Stimulated activated memory B cell treated with anti-CD40 and anti-IgM and Interleukin-4, amounts not matched to agents 10 μg/mL and 1 μg/mL and 100 μg/mL, for 72 hours (primary cell): ENCODE data around the gene PXN.
"Not testable (repeated sequence)": the region's sequence is repeated elsewhere in the genome, so short reads cannot be mapped to it uniquely, and the experiment has no call there.

Source experiments
- ATAC-seq: fragments of 150-1000 bp; cut with Tn5 transposase; 2 replicates; pipeline ENCODE4 v1.10.0; 2021
- H3K27ac Mint-ChIP-seq: one replicate; pipeline ENCODE4 v1.8.0; 2022; ENCODE audit warnings: mild to moderate bottlenecking, mixed read lengths
- H3K27me3 Mint-ChIP-seq: one replicate; pipeline ENCODE4 v1.8.0; 2022; ENCODE audit warnings: mixed read lengths
- H3K36me3 Mint-ChIP-seq: one replicate; pipeline ENCODE4 v1.8.0; 2022; ENCODE audit warnings: mixed read lengths
- H3K4me1 Mint-ChIP-seq: one replicate; pipeline ENCODE4 v1.8.0; 2022; ENCODE audit warnings: mixed read lengths
- H3K4me3 Mint-ChIP-seq: one replicate; pipeline ENCODE4 v1.8.0; 2022; ENCODE audit warnings: mild to moderate bottlenecking, moderate library complexity, mixed read lengths
- H3K9me3 Mint-ChIP-seq: one replicate; pipeline ENCODE4 v1.8.0; 2022; ENCODE audit warnings: mixed read lengths

PXN gene

DNA sequence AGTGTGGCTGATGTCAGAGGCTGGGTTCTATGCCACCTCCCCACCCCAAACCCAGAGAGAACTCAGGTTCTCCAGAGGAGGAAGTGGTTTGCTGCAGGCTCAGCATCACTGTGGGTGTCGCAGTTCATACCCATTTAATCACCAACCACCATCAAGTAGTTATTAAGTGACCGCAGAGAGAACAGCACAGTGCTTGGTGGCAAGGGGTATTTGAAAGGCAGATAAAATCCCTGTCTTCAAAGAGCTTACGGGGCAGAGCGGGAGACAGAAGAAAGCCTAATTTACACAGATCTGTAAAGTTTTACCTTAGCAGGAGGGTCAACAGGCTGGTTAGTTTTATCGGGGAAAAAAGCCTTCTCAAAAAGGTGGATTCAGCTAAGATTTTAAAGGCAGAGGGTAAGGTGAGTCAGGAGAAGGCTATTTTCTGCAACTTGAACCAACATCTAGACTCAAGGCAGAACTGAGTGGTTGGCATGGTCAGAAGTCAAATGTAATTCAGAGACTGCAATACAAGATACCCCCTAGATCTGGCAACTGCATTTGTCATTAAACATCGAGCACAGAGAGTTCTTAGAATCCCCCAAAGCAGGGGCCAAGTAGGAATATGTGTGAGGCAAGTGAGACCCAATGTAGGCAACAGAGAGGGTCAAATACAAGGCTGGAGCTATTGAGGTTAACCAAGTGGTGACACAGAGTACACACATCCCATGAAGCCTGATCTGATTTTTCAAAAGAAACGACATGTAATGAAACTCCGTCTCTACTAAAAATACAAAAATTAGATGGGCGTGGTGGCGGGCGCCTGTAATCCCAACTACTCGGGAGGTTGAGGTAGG is 13.2 kb downstream of the PXN start:
- Mint-ChIP-seq H3K27me3 (peaks cover 83% of the 10 kb centered on the region), H3K4me1 (peaks cover 42% of the 10 kb centered on the region), H3K9me3 (no peaks in the 10 kb centered on the region), H3K4me3 (peak overlapping the region; percentile 2), H3K36me3 (no peaks in the 10 kb centered on the region), H3K27ac (no peak overlapping the region)
- ATAC-seq = peak; percentile 74

- ATAC-seq, H3K36me3 Mint-ChIP-seq, H3K9me3 Mint-ChIP-seq, H3K27ac Mint-ChIP-seq: not testable (repeated sequence)
- H3K4me1 Mint-ChIP-seq = peaks cover 42% of the 10 kb centered on the region
- peaks cover 79% of the 10 kb centered on the region for H3K27me3 Mint-ChIP-seq
- H3K4me3 Mint-ChIP-seq = peak overlapping the region; percentile 2
Observed at GRCh38 chr12:120251364-120252070, 14.0 kb downstream of the PXN start.

- H3K4me1 Mint-ChIP-seq = peaks cover 42% of the 10 kb centered on the region
- no peak overlapping the region for H3K27ac Mint-ChIP-seq
- H3K36me3 Mint-ChIP-seq = no peaks in the 10 kb centered on the region
- ATAC-seq = peak; percentile 92
- no peak overlapping the region for H3K4me3 Mint-ChIP-seq
- H3K27me3 Mint-ChIP-seq = peaks cover 78% of the 10 kb centered on the region
- no peaks in the 10 kb centered on the region for H3K9me3 Mint-ChIP-seq
Observed at GRCh38 chr12:120249875-120250795, 15.4 kb downstream of the PXN start.

DNA sequence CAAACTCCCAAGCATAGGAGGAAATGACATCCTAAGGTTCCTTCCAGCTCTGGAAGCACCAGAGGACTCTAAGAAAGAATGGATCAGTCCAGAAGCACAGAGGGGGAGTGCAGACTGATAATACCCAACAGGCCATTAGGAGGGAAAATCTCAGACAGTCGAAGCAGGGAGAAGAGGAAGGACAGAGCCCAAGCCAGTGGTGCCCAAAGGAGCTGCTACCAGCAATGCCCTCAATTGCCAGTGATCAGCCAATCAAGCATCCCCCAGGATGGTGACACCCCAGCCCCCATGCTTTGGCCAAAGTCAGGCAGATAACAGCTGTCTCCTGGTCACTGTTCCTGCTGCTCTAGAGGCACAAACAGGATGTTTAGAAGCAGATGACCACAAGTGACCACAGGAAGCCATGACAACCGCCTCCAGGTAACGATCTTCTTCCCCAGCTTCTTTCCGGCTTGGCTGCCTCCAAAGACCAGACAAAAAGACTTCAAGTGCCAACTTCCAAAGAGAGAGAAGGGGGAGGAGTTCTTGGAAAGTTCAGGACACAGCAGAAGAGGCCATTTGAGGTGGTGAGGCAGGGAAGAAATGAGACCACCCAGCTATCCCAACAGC is 16.2 kb downstream of the PXN start:
- ATAC-seq = no peak
- H3K9me3 Mint-ChIP-seq = no peaks in the 10 kb centered on the region
- H3K36me3 Mint-ChIP-seq = no peaks in the 10 kb centered on the region
- H3K4me3 Mint-ChIP-seq = no peak overlapping the region
- H3K27ac Mint-ChIP-seq = no peak overlapping the region
- H3K4me1 Mint-ChIP-seq = peaks cover 42% of the 10 kb centered on the region
- H3K27me3 Mint-ChIP-seq = peaks cover 78% of the 10 kb centered on the region

DNA sequence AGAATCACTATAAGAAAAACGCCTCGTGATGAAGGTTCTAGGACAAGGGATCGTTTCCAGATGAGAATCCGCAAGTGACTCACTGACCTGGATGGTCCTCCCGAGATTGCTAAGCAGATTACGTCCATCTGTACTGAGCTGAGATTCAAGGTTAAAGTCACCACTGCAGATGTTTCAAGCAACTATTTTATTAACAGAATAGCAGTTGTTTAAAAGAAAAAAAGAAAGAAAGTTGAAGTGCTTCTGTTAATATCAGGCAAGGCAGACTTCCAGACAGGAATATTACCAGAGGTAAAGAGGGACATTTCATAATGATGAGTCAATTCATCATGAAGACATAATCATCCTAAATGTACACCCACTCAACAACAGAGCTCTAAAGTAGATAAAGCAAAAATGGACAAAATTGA is 17.9 kb downstream of the PXN start:
- peaks cover 33% of the 10 kb centered on the region for H3K4me1 Mint-ChIP-seq
- peaks cover 87% of the 10 kb centered on the region for H3K27me3 Mint-ChIP-seq
- H3K9me3 Mint-ChIP-seq = no peaks in the 10 kb centered on the region
- H3K36me3 Mint-ChIP-seq = no peaks in the 10 kb centered on the region
- no peak overlapping the region for H3K27ac Mint-ChIP-seq
- ATAC-seq = no peak
- H3K4me3 Mint-ChIP-seq = no peak overlapping the region

GRCh38 chr12:120247183-120247582 is 18.3 kb downstream of the PXN start:
- no peaks in the 10 kb centered on the region for H3K36me3 Mint-ChIP-seq
- H3K4me1 Mint-ChIP-seq = peaks cover 29% of the 10 kb centered on the region
- no peak overlapping the region for H3K27ac Mint-ChIP-seq
- H3K4me3 Mint-ChIP-seq = no peak overlapping the region
- no peaks in the 10 kb centered on the region for H3K9me3 Mint-ChIP-seq
- ATAC-seq = no peak
- H3K27me3 Mint-ChIP-seq = peaks cover 86% of the 10 kb centered on the region

DNA sequence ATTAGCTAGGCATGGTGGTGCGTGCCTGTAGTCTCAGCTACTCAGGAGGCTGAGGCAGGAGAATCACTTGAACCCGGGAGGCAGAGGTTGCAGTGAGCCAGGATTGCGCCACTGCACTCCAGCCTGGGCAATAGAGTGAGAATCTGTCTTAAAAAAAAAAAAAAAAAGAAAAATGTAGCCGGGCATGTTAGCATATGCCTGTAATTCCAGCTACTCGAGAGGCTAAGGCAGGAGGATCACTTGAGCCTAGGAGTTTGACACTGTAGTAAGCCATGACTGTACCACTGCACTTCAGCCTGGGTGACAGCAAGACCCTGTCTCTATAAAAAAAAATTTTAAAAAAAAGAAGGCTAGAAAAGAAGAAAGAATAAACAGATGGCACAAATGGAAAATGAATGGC is 18.8 kb downstream of the PXN start:
- not testable (repeated sequence) for ATAC-seq, H3K4me3 Mint-ChIP-seq

GRCh38 chr12:120242971-120243699 is 22.4 kb downstream of the PXN start:
- Mint-ChIP-seq H3K27ac (no peak overlapping the region), H3K27me3 (peaks cover 81% of the 10 kb centered on the region), H3K4me1 (no peaks in the 10 kb centered on the region), H3K4me3 (no peak overlapping the region), H3K9me3 (no peaks in the 10 kb centered on the region), H3K36me3 (no peaks in the 10 kb centered on the region)
- ATAC-seq = no peak

More for the DNA sequence above, 18.8 kb downstream of the PXN start:
- Mint-ChIP-seq H3K4me1 (peaks cover 24% of the 10 kb centered on the region), H3K27me3 (peaks cover 86% of the 10 kb centered on the region)
- H3K27ac Mint-ChIP-seq, H3K36me3 Mint-ChIP-seq, H3K9me3 Mint-ChIP-seq: not testable (repeated sequence)

DNA sequence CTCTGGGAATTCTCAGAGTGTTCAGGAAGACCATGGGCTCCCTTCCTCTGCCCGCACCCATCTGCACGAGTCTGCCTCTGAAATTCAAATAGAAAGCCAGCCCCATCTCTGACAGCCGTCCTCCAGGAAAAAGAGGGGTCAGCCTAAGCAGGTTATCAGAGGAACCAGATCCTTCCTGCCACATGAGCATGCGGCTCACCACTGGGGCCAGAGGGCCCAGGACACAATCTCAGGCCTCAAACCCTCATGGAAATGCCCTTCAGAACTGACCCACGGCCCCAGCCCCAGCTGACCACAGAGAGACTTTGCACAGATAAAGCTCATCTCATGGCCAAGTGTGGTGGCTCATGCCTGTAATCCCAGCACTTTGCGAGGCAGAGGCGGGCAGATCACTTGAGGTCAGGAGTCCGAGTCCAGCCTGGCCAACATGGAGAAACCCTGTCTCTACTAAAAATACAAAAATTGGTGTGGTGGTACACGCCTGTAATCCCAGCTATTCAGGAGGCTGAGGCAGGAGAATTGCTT is 23.2 kb downstream of the PXN start:
- Mint-ChIP-seq H3K4me3 (no peak overlapping the region), H3K36me3 (no peaks in the 10 kb centered on the region), H3K27me3 (peaks cover 81% of the 10 kb centered on the region), H3K27ac (no peak overlapping the region), H3K4me1 (no peaks in the 10 kb centered on the region), H3K9me3 (no peaks in the 10 kb centered on the region)
- no peak for ATAC-seq

DNA sequence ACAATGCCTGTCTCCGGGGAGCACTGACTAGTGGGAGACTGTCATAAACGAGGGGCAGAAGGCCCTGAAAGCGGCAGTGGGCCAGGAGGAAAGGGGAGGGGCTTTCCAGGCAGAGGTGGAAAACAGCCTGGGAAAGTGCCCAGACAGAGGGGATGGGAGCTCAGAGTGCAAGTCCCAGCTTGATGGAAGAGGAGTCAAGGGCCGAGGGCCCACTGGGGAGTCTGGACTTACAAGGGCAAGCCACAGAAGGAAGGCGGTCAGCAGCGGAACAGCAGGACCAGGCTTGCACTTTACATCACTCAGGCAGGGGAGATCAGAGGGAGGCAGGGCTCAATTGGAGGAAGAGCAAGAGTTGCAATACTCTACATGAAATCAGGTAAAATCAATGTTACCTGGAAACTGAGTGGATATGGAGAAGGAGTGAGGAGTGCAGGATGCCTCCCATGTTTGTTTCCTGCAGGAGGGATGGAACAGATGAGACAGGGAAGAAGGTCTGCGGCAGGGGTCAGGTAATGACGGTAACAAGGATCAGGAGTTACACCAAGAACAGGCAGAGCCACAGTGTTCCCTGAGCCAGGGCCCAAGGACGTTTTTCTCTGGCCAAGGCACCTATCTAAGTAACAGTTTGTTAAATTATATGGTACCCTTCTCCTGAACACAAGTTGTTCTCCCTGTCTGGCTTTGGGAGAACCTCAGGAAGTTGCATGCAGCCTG is 23.8 kb downstream of the PXN start:
- Mint-ChIP-seq H3K9me3 (no peaks in the 10 kb centered on the region), H3K4me3 (no peak overlapping the region), H3K27ac (no peak overlapping the region), H3K27me3 (peaks cover 84% of the 10 kb centered on the region), H3K36me3 (no peaks in the 10 kb centered on the region), H3K4me1 (no peaks in the 10 kb centered on the region)
- ATAC-seq = no peak

GRCh38 chr12:120240495-120240833 is 25.1 kb downstream of the PXN start:
- Mint-ChIP-seq H3K9me3 (no peaks in the 10 kb centered on the region), H3K27ac (no peak overlapping the region), H3K27me3 (peaks cover 88% of the 10 kb centered on the region), H3K36me3 (no peaks in the 10 kb centered on the region), H3K4me3 (no peak overlapping the region), H3K4me1 (peaks cover 4% of the 10 kb centered on the region)
- ATAC-seq = no peak

DNA sequence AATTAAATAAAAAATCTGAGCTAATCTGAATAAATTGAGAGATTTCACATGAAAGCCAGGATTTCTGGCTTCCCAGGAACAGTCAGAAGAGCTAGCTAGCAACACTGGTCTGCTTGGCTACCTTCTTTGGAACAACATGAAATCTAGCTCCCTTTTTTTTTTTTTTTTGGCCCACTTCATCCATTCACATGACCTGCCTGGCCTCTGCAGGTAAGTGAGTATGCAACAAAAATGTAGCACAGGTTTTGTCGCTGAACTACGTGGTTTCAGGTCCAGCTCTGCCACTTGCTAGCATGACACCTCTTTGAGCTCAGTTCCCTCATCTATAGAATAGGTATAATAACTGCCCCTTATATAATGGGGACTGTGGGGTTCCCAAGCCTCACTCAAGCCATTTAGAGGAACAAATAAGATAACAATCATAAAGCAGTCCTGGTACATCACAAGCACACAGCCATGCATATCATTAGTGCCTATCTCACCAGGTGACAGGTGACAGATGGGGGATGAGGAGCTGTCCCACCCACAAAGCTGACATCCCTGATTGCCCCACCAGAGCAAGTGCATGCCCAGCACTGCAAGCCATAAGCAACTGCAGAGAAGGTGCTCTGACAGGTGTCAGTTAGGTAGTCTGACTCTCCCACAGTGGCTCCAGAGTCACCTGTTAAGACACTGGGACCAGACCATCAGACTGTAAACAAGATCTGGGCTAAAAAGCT is 25.6 kb downstream of the PXN start:
- no peak for ATAC-seq
- Mint-ChIP-seq H3K27me3 (peaks cover 88% of the 10 kb centered on the region), H3K9me3 (no peaks in the 10 kb centered on the region), H3K4me1 (peaks cover 6% of the 10 kb centered on the region), H3K4me3 (no peak overlapping the region), H3K27ac (no peak overlapping the region), H3K36me3 (no peaks in the 10 kb centered on the region)

DNA sequence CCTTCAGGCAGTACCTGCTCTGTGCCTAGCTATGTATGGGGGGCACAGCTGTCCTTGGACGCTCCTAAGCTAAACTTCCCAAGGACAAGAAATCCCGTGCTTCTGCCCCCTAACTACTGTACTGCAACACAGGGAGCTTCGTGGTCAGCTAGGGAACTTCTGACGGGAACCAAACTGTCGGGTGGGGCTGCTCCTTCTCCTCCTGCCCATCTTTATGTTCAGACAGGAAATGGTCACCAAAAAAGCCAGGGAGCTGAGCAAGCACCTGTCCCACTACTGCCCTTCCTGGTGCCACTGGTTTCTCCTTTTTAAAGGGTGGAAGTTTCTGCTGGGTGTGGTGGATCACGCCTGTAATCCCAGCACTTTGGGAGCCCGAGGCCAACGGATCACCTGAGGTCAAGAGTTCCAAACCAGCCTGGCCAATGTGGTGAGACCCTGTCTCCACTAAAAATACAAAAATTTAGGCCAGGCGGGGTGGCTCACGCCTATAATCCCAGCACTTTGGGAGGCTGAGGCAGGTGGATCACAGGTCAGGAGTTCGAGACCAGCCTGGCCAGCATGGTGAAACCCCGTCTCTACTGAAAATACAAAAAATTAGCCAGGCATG is 26.6 kb downstream of the PXN start:
- Mint-ChIP-seq H3K36me3 (no peaks in the 10 kb centered on the region), H3K4me3 (no peak overlapping the region), H3K9me3 (no peaks in the 10 kb centered on the region), H3K27ac (no peak overlapping the region), H3K4me1 (peaks cover 6% of the 10 kb centered on the region), H3K27me3 (peaks cover 88% of the 10 kb centered on the region)
- no peak for ATAC-seq
